Left ventricle myocardium inferior (tissue), 1 donor: ENCODE results near the gene TIMM17B. TPM values are rescaled to one million over a fixed set of nuclear protein-coding genes. Genes with fewer than 3 reads are reported as not detected.

ENCODE experiments used
- DNase-seq: peaks from one replicate; pipeline ENCODE4 v3.0.0-alpha.2; 2020
- H3K27ac ChIP-seq: fragments of 200-600 bp; replicated peaks from 2 replicates; pipeline ENCODE4 v1.8.0; 2021
- H3K27me3 ChIP-seq: fragments of 200-600 bp; 2 replicates; pipeline ENCODE4 v1.8.0; 2021; ENCODE audit warnings: low read depth
- H3K36me3 ChIP-seq: fragments of 200-600 bp; 2 replicates; pipeline ENCODE4 v1.8.0; 2021
- H3K4me1 ChIP-seq: fragments of 200-600 bp; 2 replicates; pipeline ENCODE4 v1.8.0; 2021
- H3K4me3 ChIP-seq: fragments of 200-600 bp; 2 replicates; pipeline ENCODE4 v1.8.0; 2021; ENCODE audit warnings: mild to moderate bottlenecking, moderate library complexity
- H3K9me3 ChIP-seq: fragments of 200-600 bp; replicated peaks from 2 replicates; pipeline ENCODE4 v1.8.0; 2021
- intact Hi-C: fragments of 100-400 bp; cut with micrococcal nuclease; formaldehyde crosslinking; loops from one replicate; pipeline ENCODE4 v1.11.0; 2022
- total RNA-seq: library from RNA; stranded (reverse); fragmentation: NEBNext Ultra II Directional; extraction: Animal tissue kit (Norgen Biotek cat#: 25700); gene quantifications from one replicate; pipeline ENCODE4 v1.2.1, GENCODE V29; 2021
- TF ChIP-seq, protein P1 (sequence below): fragments of 200-600 bp; IDR thresholded peaks from 2 replicates; pipeline ENCODE4 v1.8.0; 2021; ENCODE audit warnings: antibody characterized with exemption, mild to moderate bottlenecking, borderline replicate concordance
- donor health status: DM: no; HTN: yes; CAD: no; lungs with severe emphysema.

The TIMM17B gene
- total RNA-seq, 1 donor from 2014 or later, result 76.1 TPM

DNA sequence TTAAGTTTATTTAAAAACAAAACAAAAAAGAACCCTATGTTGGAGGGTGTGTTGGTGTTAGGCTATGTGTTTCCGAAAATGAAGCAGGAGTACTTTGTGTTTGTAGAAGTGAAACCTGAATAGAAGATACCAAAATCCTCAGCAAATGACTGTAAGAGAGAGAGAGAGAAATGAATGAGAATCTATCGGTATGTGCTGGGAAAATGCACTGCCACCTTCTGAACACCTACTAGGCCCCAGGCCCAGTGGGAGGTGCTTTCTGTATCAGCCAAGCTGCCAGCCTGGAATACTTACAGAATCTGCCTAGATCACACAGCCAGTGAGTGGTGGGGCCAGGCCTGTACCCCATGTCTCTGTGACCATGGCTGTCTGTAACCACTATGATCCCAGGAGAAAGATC lies 36.2 kb upstream of the TIMM17B start:
- Histone ChIP-seq H3K9me3 (no peaks in the 10 kb centered on the region), H3K27me3 (no peaks in the 10 kb centered on the region), H3K4me3 (no peak overlapping the region), H3K27ac (no peak overlapping the region), H3K4me1 (peaks cover 14% of the 10 kb centered on the region), H3K36me3 (peaks cover 35% of the 10 kb centered on the region)
- no peak for DNase-seq
- intact Hi-C loops, result no loop called here
- TF ChIP-seq, protein P1, sequence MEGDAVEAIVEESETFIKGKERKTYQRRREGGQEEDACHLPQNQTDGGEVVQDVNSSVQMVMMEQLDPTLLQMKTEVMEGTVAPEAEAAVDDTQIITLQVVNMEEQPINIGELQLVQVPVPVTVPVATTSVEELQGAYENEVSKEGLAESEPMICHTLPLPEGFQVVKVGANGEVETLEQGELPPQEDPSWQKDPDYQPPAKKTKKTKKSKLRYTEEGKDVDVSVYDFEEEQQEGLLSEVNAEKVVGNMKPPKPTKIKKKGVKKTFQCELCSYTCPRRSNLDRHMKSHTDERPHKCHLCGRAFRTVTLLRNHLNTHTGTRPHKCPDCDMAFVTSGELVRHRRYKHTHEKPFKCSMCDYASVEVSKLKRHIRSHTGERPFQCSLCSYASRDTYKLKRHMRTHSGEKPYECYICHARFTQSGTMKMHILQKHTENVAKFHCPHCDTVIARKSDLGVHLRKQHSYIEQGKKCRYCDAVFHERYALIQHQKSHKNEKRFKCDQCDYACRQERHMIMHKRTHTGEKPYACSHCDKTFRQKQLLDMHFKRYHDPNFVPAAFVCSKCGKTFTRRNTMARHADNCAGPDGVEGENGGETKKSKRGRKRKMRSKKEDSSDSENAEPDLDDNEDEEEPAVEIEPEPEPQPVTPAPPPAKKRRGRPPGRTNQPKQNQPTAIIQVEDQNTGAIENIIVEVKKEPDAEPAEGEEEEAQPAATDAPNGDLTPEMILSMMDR, result no peak

DNA sequence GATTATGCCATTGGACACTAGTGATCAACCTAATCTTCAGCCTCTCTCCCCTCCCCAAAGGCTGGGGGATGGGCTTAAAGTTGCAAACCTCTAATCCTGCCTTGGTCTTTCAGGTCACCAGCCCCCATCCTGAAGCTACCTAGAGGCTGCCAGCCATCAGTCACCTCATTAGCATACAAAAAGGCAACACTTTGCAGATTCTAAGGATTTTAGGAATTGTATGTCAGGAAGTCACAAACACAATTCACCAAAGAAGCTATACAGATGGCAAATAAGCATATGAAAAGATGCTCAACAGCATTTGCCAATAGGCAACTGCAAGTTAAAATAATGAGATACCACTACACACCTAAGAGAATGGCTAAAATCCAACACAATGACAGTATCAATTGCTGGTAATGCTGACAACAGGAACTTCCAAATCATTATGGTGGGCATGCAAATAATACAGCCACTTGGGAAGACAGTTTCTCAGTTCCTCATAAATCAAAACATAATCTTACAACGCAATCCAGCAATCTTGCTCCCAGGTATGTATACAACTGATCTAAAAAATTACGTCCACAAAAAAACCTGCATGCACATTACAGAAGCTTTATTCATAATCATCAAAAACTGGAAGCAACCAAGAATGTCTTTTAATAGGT lies 30.3 kb upstream of the TIMM17B start:
- intact Hi-C loops, result no loop called here

DNA sequence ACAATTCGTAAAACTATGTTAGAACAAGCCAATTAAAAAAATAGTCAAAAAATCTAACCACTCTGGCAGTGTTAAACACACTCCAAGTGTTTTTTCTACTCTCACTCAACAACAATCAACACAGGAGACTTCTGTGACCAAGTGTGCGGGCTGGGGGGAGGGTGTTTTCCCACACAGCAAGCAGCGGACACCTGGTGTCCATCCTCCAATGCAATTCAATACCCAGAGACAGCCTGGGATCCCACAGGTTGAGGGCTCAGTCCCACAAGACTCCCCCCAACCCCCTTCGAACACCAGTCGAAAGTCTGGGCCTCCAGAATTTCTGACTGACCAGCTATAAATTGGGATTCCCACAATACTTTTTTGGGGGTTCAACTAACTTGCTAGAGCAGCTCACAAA lies 29.6 kb upstream of the TIMM17B start:
- no peak overlapping the region for H3K4me3 ChIP-seq

More for the DNA sequence above, 30.3 kb upstream of the TIMM17B start:
- no peaks in the 10 kb centered on the region for H3K27me3 ChIP-seq
- H3K36me3 ChIP-seq, result peaks cover 54% of the 10 kb centered on the region
- H3K27ac ChIP-seq, result no peak overlapping the region
- no peaks in the 10 kb centered on the region for H3K4me1 ChIP-seq
- H3K4me3 ChIP-seq, result no peak overlapping the region
- DNase-seq, result no peak
- TF ChIP-seq, protein P1, result no peak
- H3K9me3 ChIP-seq, result no peaks in the 10 kb centered on the region

DNA sequence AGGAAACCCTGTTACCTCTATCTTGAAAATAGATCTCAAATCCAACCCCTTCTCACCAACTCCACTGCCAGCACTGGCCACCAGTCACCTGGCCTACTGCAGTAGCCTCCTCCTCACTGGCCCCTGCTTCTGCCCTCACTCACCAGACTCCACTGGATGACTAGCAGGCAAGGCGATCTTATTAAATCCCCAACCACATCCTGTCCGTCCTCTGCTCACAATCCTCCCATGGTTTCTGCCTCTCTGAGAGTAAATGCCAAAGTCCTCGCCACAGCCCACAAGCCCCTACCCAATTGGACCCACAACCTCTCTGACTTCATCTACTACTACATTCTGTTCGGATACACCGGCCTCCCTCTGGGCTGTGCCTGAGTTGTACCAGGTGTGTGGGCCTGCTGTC lies 26.7 kb upstream of the TIMM17B start:
- peaks cover 10% of the 10 kb centered on the region for H3K4me1 ChIP-seq
- no peaks in the 10 kb centered on the region for H3K27me3 ChIP-seq
- no peak overlapping the region for H3K27ac ChIP-seq
- no peaks in the 10 kb centered on the region for H3K9me3 ChIP-seq
- peaks cover 37% of the 10 kb centered on the region for H3K36me3 ChIP-seq
- no peak for DNase-seq
- TF ChIP-seq, protein P1, result no peak
- intact Hi-C loops, result no loop called here
- H3K4me3 ChIP-seq, result no peak overlapping the region

More for the DNA sequence above, 29.6 kb upstream of the TIMM17B start:
- Histone ChIP-seq H3K27ac (no peak overlapping the region), H3K27me3 (no peaks in the 10 kb centered on the region), H3K36me3 (peaks cover 50% of the 10 kb centered on the region), H3K4me1 (no peaks in the 10 kb centered on the region), H3K9me3 (no peaks in the 10 kb centered on the region)
- no peak for DNase-seq
- TF ChIP-seq, protein P1, result no peak
- intact Hi-C loops, result no loop called here

DNA sequence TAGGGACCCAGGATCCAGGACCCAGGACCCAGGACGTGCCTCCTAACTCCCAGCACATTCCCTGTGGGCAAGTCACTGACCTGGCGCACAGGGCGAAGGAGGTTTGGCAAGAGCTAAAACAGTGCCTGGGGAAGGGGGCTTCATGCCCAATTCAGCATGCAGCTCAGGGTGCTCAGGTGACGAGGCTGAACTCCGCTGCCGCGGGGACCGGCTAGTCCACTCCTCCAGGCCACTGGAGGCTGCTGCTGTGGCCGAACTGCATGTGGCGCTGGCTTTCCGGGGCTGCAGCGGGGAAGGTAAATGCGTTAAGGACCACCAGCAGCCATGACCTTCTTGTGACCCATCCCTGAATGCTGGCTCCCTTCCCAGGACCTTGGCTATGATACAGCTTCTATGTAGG lies 26.2 kb upstream of the TIMM17B start:
- intact Hi-C loops, result no loop called here
- TF ChIP-seq, protein P1, result no peak
- no peak overlapping the region for H3K4me3 ChIP-seq
- peaks cover 35% of the 10 kb centered on the region for H3K36me3 ChIP-seq
- no peak for DNase-seq
- peaks cover 11% of the 10 kb centered on the region for H3K4me1 ChIP-seq
- H3K9me3 ChIP-seq, result no peaks in the 10 kb centered on the region
- H3K27me3 ChIP-seq, result no peaks in the 10 kb centered on the region
- no peak overlapping the region for H3K27ac ChIP-seq
